IMR-90 (cell line): Measurements from ENCODE around the gene GGACT.

Experiments used
- BHLHE40 ChIP-seq: fragments of 150-350 bp; IDR thresholded peaks from 2 replicates; pipeline ENCODE4 v1.6.1; 2016; ENCODE audit warnings: mild to moderate bottlenecking, low read depth, low read length
- CHD1 ChIP-seq: IDR thresholded peaks from 2 replicates; pipeline ENCODE4 v1.6.1; 2012; ENCODE audit warnings: low read depth, low read length, improper control_type of control experiment
- CTCF ChIP-seq: conservative IDR thresholded peaks from 2 replicates; pipeline ENCODE4 v1.5.1; 2012; ENCODE audit warnings: mild to moderate bottlenecking, low read depth, low read length, improper control_type of control experiment
- ELK1 ChIP-seq: fragments of 150-350 bp; IDR thresholded peaks from 2 replicates; pipeline ENCODE4 v1.6.1; 2016; ENCODE audit warnings: low read depth, mild to moderate bottlenecking, low read length, moderate library complexity, borderline replicate concordance
- MAFK ChIP-seq: IDR thresholded peaks from 2 replicates; pipeline ENCODE4 v1.6.1; 2012; ENCODE audit warnings: low read depth, low read length, improper control_type of control experiment
- MAZ ChIP-seq: IDR thresholded peaks from 2 replicates; pipeline ENCODE4 v1.6.1; 2012; ENCODE audit warnings: low read depth, mild to moderate bottlenecking, low read length, improper control_type of control experiment, moderate library complexity, borderline replicate concordance
- MXI1 ChIP-seq: IDR thresholded peaks from 2 replicates; pipeline ENCODE4 v1.6.1; 2012; ENCODE audit warnings: low read depth, mild to moderate bottlenecking, low read length, moderate library complexity, borderline replicate concordance
- POLR2A ChIP-seq: IDR thresholded peaks from 2 replicates; pipeline ENCODE4 v1.6.1; 2012; ENCODE audit warnings: mild to moderate bottlenecking, low read depth, low read length
- RAD21 ChIP-seq: IDR thresholded peaks from 2 replicates; pipeline ENCODE4 v1.6.1; 2012; ENCODE audit warnings: low read length, improper control_type of control experiment
- SMC3 ChIP-seq: fragments of 150-350 bp; IDR thresholded peaks from 2 replicates; pipeline ENCODE4 v1.6.1; 2016; ENCODE audit warnings: low read depth, mild to moderate bottlenecking, antibody characterized with exemption, low read length, moderate library complexity
- USF2 ChIP-seq: fragments of 150-350 bp; IDR thresholded peaks from 2 replicates; pipeline ENCODE4 v1.6.1; 2017; ENCODE audit warnings: mild to moderate bottlenecking, antibody characterized with exemption, low read length, low read depth

GRCh38 chr13:100508996-100509395 lies 79.6 kb downstream of the GGACT start:
- TF ChIP-seq CTCF (no peak), SMC3 (no peak), MAFK (no peak), USF2 (no peak), ELK1 (no peak), BHLHE40 (no peak), POLR2A (no peak), MXI1 (no peak), RAD21 (no peak), MAZ (no peak), CHD1 (no peak)
